22Rv1 (cell line): ENCODE results near the gene ZNF564.

Experiments used
- H3K27ac ChIP-seq: fragments of 450-650 bp; 2 replicates; pipeline ENCODE4 v1.5.1; 2017
- CTCF ChIP-seq: fragments of 450-650 bp; IDR thresholded peaks from 2 replicates; pipeline ENCODE4 v1.5.1; 2017; ENCODE audit warnings: mild to moderate bottlenecking
- ZFX ChIP-seq: fragments of 450-650 bp; IDR thresholded peaks from 2 replicates; pipeline ENCODE4 v1.6.1; 2017; ENCODE audit warnings: antibody characterized with exemption, borderline replicate concordance

Gene ZNF564

GRCh38 chr19:12544401-12544876 is 6.8 kb downstream of the ZNF564 start:
- no peak overlapping the region for H3K27ac ChIP-seq
- TF ChIP-seq ZFX = no peak
- TF ChIP-seq CTCF = no peak

DNA sequence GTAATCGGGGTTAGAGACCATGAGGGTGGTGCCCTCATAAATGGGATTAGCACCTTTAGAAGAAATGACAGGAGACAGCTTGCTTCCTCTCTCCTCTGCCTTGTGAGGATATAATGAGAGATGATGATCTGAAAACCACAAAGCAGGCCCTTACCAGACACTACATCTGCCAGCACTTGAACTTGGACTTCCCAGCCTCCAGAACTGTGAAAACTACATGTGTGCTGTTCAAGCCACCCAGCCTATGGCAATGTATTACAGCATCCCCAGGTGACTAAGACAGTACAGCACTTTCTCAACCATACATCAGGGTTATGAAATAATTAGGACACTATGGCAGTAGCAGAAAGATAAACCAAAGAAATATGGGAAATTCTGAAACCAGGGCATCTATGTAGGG is 7.4 kb downstream of the ZNF564 start:
- no peak for TF ChIP-seq CTCF
- TF ChIP-seq ZFX = no peak
- no peak overlapping the region for H3K27ac ChIP-seq

DNA sequence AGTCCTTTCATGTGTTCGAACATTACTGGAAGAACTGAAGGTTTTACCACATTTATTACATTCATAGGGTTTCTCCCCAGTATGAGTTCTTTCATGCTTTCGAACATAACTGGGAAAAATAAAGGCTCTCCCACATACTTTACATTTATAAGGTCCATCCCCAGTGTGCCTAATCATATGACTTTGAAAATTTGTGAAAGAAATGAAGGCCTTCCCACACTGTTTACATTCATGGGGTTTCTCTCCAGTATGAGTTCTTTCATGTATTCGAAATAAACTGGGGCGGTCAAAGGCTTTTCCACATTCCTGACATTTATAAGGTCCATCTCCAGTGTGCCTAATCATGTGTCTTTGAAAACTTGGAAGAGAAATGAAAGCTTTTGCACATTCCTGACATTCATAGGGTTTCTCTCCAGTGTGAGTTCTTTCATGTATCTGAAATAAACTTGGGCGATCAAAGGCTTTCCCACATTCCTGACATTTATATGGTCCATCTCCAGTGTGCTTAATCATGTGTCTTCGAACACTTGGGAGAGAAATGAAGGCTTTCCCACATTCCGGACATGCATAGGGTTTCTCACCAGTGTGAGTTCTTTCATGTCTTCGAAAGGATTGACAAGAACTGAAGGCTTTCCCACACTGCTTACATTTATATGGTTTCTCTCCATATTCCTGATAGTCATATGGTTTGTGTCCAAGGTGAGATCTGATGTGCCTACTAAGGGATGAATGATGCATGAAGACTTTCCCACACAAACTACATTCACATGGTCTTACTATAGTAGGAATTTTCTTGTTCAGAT is 24.0 kb downstream of the ZNF564 start:
- TF ChIP-seq CTCF = no peak
- no peak for TF ChIP-seq ZFX
- H3K27ac ChIP-seq = no peak overlapping the region

GRCh38 chr19:12526542-12526941 is 24.7 kb downstream of the ZNF564 start:
- TF ChIP-seq CTCF = no peak
- TF ChIP-seq ZFX = no peak
- H3K27ac ChIP-seq = no peak overlapping the region

DNA sequence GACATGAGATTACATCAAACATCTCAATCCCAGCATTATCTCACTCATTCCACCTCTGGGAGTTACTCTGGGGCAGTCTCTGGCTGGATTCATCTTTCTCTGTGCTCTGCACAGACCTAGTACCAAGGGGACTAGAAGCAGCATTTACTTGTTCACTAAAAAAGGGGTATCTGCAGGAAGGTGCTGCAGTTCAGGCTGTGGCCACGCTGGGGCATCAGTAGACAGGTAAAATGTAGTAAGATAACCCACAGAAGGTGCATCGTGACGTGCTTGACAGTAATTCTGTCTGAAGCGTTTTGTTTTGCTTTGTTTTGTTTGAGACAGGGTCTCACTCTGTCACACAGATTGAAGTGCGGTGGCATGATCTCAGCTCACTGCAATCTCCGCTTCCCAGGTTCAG is 29.3 kb downstream of the ZNF564 start:
- no peak overlapping the region for H3K27ac ChIP-seq
- TF ChIP-seq ZFX = no peak
- TF ChIP-seq CTCF = peak; percentile 40

- no peak for TF ChIP-seq CTCF
- TF ChIP-seq ZFX = no peak
- no peak overlapping the region for H3K27ac ChIP-seq
Observed at GRCh38 chr19:12513531-12514061, 37.7 kb downstream of the ZNF564 start.

DNA sequence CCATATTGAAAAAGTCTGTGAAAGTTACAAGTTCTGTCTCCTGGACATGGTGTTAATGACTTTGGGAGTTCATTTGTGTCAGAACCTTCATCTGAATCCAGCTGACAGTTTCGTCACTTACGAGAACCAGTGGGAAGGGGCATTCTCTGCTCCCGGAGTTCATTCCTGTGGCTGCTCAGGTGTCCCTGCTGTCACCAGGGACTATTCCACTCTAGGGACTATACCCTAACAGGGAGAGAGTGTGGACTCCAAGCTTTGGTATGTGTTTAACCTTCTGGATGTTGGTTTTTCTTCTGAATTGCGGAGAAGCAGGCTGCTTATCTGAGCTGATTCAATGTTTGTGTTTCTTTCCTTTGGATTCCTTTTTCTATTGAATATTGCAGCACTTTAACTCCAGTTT is 54.2 kb downstream of the ZNF564 start:
- no peak overlapping the region for H3K27ac ChIP-seq
- TF ChIP-seq ZFX (no peak), CTCF (no peak)
